D721Med (cell line): ENCODE data around the gene FANCC.
"Not testable (repeated sequence)": the region's sequence is repeated elsewhere in the genome, so short reads cannot be mapped to it uniquely, and the experiment has no call there.

Source experiments
- DNase-seq: peaks from one replicate; pipeline ENCODE4 v3.0.0; 2011; ENCODE audit warnings: low spot score; ENCODE audit not compliant: insufficient read length
- FAIRE-seq: peaks from 2 replicates; lab custom pipeline; 2011; peaks lifted over from hg19 to GRCh38; lab: Jason Lieb, UNC
- TF ChIP-seq, protein P1 (sequence below): IDR thresholded peaks from 2 replicates; pipeline ENCODE4 v1.5.1; 2012; ENCODE audit warnings: mild to moderate bottlenecking, control low read depth; ENCODE audit not compliant: insufficient read depth; ENCODE audit errors: missing control alignments

The FANCC gene

GRCh38 chr9:95224376-95225019 lies 93.0 kb downstream of the FANCC start:
- no peak for DNase-seq
- FAIRE-seq, result no peak
- TF ChIP-seq, protein P1, sequence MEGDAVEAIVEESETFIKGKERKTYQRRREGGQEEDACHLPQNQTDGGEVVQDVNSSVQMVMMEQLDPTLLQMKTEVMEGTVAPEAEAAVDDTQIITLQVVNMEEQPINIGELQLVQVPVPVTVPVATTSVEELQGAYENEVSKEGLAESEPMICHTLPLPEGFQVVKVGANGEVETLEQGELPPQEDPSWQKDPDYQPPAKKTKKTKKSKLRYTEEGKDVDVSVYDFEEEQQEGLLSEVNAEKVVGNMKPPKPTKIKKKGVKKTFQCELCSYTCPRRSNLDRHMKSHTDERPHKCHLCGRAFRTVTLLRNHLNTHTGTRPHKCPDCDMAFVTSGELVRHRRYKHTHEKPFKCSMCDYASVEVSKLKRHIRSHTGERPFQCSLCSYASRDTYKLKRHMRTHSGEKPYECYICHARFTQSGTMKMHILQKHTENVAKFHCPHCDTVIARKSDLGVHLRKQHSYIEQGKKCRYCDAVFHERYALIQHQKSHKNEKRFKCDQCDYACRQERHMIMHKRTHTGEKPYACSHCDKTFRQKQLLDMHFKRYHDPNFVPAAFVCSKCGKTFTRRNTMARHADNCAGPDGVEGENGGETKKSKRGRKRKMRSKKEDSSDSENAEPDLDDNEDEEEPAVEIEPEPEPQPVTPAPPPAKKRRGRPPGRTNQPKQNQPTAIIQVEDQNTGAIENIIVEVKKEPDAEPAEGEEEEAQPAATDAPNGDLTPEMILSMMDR, result no peak

GRCh38 chr9:95220352-95220751 lies 97.2 kb downstream of the FANCC start:
- not testable (repeated sequence) for DNase-seq, FAIRE-seq

DNA sequence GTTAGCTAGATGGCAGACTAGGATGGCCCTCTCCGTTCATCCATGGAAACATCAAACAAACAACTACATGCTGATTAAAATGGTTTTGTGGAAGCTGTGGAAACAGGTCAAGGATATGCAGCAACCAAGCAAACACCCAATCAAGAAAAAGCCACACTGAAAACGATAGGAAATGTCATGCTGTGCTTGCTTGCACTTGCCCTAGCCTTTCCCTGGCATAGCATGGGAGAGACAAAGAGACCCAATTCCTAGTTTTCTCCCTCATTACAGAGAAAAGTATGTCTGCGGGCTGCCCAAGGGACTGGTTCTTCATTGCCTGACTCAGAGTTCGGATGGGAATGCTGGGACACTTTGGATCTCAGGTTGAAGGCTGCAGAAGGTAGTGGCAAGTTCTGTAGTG lies 98.7 kb downstream of the FANCC start:
- TF ChIP-seq, protein P1, result no peak
- no peak for FAIRE-seq

DNA sequence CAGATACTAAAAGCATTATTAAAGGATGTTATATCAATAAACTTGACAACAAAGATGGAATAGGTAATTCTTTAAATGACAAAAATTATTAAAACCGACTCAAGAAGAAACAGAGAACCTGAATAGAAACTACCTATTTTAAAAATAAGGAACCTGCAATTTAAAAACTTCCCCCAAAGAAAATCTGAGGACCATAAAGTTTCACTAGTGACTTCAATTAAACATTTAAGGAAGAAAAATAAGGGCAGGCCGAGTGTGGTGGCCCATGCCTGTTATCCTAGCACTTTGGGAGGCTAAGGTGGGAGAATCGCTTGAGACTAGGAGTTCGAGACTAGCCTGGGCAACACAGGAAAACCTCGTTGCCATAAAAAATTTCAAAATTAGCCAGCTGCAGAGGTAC lies 99.6 kb downstream of the FANCC start:
- no peak for DNase-seq
- no peak for FAIRE-seq
- TF ChIP-seq, protein P1, result no peak

More for the DNA sequence above, 98.7 kb downstream of the FANCC start:
- DNase-seq, result no peak

DNA sequence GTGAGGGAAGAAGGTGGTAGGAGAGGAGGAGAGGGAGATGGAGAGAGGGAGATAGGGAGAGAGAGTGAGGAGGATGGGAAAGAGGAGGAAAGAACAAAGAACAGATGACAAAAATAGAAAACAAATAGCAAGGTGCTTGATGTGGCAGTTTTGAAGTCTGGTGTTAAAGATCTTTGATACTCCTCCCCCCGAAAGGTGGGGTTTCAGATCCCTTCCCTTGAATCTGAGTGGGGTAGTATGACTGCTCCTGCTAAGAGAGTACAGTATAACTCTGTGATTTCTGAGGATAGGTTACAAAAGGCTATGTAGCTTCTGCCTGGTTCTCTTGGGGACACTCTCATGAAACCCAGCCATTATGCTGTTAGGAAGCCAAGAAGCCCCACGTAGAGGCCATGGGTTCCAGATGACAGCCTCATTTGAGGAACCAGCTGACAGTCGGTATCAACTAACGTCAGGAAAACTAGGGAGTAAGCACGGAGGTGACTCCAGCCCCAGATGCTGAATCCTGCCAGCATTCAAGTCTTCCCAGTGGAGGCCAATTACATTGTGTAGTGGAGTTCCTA lies 102.1 kb downstream of the FANCC start:
- DNase-seq, result no peak
- no peak for FAIRE-seq
- TF ChIP-seq, protein P1, result no peak

DNA sequence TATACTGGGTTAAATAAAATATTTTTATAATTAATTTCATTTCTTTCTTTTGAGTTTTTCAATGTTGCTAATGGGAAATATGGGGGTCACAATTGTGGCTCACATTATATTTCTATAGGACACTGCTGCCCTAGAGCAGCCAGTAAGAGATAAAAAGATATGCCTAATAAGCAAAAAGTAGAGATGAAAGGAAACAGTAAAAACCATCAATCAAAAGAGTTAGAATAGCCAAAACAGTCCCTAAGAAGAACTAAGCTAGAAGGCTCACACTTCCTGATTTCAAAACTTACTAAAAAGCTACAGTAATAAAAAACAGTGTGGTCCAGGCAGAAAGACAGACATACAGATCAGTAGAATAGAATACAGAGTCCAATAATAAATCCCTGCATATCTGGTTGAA lies 104.4 kb downstream of the FANCC start:
- TF ChIP-seq, protein P1, result no peak
- DNase-seq (no peak), FAIRE-seq (no peak)

DNA sequence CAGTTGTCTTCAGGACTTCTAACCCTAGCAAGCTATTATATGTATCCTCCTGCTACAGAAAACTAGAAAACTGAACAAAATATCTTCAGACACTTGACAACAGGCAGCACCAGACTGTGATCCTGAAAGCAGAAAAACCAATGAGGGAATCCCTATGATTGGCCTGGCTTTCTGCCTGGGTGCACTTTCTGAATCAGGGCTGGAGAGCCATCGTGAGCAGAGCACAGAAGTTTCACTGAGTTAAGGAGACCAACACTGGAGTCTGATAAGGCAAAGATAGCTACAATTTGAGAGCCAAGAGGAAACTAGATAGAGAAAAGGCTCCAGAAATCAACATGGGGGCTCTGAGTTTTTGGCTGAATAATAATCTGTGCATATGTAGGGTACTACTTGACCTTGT lies 106.5 kb downstream of the FANCC start:
- TF ChIP-seq, protein P1, result no peak
- DNase-seq (no peak), FAIRE-seq (no peak)
